DMS 273 (cell line): ENCODE measurements around the gene HBM.
A peak's percentile ranks its signal among the peaks of the same experiment; 100 is the strongest.
"Not testable (repeated sequence)": the region's sequence is repeated elsewhere in the genome, so short reads cannot be mapped to it uniquely, and the experiment has no call there.

Experiments
- DNase-seq: peaks from one replicate; lab custom pipeline; 2025; ENCODE audit not compliant: unreplicated experiment; lab: John Stamatoyannopoulos, UW

HBM gene

DNA sequence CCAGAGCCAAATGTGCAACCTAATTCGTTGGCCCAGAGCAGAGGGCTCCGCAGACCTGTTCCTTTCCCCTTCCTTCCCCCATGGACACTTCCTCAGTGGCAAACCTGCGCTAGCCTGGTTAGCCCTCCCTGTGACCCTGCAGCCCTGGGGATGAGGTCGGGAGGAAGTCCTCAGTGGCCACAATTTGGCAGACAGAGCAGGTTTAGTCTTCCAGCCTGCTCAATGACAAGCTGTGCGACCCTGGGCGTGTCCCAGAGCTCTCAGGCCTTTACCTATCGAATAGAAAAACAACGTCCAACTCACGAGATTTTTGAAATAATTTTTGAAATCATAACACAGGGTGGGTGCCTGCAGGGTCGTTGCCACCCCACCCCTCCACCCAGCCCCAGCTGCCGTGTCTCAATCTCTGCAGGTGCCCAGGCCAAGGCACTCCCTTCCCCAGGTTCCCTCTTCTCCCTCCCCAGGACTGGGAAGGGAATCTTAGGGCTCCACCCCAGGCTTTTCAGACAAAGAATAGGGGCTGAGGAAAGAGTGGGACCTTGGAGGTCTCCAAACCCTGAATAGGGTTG is 1.4 kb downstream of the HBM start:
- DNase-seq = no peak

DNA sequence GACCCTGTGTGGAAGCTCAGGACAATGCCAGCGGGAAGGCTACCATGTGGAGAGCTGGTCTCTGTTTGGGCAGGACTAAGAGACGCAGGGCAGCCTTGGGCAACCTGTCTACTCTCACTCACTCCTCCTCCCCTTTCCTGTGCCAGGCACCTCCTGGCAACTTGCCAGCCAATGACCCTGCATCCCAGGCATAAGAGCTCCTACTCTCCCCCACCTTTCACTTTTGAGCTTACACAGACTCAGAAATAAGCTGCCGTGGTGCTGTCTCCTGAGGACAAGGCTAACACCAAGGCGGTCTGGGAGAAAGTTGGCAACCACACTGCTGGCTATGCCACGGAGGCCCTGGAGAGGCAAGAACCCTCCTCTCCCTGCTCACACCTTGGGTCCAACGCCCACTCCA is 2.6 kb downstream of the HBM start:
- peak; percentile 60 for DNase-seq

DNA sequence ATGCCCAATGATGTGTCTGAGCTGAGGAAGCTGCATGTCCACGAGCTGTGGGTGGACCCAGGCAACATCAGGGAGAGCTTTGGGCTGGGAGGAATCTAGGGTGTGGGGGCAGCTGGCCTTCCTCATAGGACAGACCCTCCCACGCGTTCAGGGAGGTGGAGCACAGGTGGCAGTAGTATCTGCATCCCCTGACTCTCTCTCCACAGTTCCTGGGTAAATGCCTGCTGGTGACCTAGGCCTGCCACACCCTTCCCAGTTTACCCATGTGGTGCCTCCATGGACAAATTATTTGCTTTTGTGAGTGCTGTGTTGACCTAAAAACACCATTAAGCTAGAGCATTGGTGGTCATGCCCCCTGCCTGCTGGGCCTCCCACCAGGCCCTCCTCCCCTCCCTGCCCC is 3.2 kb downstream of the HBM start:
- DNase-seq = no peak

DNA sequence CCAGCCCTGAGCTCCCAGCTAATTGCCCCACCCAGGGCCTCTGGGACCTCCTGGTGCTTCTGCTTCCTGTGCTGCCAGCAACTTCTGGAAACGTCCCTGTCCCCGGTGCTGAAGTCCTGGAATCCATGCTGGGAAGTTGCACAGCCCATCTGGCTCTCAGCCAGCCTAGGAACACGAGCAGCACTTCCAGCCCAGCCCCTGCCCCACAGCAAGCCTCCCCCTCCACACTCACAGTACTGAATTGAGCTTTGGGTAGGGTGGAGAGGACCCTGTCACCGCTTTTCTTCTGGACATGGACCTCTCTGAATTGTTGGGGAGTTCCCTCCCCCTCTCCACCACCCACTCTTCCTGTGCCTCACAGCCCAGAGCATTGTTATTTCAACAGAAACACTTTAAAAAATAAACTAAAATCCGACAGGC is 4.3 kb downstream of the HBM start:
- not testable (repeated sequence) for DNase-seq

DNA sequence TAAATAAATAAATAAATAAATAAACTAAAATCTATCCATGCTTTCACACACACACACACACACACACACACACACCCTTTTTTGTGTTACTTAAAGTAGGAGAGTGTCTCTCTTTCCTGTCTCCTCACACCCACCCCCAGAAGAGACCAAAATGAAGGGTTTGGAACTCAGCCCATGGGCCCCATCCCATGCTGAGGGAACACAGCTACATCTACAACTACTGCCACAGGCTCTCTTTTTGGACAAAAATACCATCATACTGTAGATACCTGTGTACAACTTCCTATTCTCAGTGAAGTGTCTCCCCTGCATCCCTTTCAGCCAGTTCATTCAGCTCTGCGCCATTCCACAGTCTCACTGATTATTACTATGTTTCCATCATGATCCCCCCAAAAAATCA is 5.0 kb downstream of the HBM start:
- DNase-seq = no peak

DNA sequence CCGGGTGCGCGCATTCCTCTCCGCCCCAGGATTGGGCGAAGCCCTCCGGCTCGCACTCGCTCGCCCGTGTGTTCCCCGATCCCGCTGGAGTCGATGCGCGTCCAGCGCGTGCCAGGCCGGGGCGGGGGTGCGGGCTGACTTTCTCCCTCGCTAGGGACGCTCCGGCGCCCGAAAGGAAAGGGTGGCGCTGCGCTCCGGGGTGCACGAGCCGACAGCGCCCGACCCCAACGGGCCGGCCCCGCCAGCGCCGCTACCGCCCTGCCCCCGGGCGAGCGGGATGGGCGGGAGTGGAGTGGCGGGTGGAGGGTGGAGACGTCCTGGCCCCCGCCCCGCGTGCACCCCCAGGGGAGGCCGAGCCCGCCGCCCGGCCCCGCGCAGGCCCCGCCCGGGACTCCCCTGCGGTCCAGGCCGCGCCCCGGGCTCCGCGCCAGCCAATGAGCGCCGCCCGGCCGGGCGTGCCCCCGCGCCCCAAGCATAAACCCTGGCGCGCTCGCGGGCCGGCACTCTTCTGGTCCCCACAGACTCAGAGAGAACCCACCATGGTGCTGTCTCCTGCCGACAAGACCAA is 6.7 kb downstream of the HBM start, which contains the start of gene HBA2:
Gene HBA2 (plus strand): TSS at position 503 of the 568 bp plus-strand sequence. CDS start 37 bp downstream, at position 540.
- DNase-seq = not testable (repeated sequence)

DNA sequence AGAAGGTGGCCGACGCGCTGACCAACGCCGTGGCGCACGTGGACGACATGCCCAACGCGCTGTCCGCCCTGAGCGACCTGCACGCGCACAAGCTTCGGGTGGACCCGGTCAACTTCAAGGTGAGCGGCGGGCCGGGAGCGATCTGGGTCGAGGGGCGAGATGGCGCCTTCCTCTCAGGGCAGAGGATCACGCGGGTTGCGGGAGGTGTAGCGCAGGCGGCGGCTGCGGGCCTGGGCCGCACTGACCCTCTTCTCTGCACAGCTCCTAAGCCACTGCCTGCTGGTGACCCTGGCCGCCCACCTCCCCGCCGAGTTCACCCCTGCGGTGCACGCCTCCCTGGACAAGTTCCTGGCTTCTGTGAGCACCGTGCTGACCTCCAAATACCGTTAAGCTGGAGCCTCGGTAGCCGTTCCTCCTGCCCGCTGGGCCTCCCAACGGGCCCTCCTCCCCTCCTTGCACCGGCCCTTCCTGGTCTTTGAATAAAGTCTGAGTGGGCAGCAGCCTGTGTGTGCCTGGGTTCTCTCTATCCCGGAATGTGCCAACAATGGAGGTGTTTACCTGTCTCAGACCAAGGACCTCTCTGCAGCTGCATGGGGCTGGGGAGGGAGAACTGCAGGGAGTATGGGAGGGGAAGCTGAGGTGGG is 7.6 kb downstream of the HBM start:
- not testable (repeated sequence) for DNase-seq

DNA sequence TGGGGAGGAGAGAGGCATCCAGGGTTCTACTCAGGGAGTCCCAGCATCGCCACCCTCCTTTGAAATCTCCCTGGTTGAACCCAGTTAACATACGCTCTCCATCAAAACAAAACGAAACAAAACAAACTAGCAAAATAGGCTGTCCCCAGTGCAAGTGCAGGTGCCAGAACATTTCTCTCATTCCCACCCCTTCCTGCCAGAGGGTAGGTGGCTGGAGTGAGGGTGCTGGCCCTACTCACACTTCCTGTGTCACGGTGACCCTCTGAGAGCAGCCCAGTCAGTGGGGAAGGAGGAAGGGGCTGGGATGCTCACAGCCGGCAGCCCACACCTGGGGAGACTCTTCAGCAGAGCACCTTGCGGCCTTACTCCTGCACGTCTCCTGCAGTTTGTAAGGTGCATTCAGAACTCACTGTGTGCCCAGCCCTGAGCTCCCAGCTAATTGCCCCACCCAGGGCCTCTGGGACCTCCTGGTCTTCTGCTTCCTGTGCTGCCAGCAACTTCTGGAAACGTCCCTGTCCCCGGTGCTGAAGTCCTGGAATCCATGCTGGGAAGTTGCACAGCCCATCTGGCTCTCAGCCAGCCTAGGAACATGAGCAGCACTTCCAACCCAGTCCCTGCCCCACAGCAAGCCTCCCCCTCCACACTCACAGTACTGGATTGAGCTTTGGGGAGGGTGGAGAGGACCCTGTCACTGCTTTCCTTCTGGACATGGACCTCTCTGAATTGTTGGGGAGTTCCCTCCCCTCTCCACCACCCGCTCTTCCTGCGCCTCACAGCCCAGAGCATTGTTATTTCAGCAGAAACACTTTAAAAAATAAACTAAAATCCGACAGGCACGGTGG is 8.4 kb downstream of the HBM start:
- peak; percentile 52 for DNase-seq

DNA sequence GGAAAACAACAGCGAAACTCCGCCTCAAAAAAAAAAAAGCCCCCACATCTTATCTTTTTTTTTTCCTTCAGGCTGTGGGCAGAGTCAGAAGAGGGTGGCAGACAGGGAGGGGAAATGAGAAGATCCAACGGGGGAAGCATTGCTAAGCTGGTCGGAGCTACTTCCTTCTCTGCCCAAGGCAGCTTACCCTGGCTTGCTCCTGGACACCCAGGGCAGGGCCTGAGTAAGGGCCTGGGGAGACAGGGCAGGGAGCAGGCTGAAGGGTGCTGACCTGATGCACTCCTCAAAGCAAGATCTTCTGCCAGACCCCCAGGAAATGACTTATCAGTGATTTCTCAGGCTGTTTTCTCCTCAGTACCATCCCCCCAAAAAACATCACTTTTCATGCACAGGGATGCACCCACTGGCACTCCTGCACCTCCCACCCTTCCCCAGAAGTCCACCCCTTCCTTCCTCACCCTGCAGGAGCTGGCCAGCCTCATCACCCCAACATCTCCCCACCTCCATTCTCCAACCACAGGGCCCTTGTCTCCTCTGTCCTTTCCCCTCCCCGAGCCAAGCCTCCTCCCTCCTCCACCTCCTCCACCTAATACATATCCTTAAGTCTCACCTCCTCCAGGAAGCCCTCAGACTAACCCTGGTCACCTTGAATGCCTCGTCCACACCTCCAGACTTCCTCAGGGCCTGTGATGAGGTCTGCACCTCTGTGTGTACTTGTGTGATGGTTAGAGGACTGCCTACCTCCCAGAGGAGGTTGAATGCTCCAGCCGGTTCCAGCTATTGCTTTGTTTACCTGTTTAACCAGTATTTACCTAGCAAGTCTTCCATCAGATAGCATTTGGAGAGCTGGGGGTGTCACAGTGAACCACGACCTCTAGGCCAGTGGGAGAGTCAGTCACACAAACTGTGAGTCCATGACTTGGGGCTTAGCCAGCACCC is 9.5 kb downstream of the HBM start:
- DNase-seq = no peak

DNA sequence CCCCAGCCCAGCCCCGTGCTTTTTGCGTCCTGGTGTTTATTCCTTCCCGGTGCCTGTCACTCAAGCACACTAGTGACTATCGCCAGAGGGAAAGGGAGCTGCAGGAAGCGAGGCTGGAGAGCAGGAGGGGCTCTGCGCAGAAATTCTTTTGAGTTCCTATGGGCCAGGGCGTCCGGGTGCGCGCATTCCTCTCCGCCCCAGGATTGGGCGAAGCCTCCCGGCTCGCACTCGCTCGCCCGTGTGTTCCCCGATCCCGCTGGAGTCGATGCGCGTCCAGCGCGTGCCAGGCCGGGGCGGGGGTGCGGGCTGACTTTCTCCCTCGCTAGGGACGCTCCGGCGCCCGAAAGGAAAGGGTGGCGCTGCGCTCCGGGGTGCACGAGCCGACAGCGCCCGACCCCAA is 10.2 kb downstream of the HBM start:
- DNase-seq = not testable (repeated sequence)

DNA sequence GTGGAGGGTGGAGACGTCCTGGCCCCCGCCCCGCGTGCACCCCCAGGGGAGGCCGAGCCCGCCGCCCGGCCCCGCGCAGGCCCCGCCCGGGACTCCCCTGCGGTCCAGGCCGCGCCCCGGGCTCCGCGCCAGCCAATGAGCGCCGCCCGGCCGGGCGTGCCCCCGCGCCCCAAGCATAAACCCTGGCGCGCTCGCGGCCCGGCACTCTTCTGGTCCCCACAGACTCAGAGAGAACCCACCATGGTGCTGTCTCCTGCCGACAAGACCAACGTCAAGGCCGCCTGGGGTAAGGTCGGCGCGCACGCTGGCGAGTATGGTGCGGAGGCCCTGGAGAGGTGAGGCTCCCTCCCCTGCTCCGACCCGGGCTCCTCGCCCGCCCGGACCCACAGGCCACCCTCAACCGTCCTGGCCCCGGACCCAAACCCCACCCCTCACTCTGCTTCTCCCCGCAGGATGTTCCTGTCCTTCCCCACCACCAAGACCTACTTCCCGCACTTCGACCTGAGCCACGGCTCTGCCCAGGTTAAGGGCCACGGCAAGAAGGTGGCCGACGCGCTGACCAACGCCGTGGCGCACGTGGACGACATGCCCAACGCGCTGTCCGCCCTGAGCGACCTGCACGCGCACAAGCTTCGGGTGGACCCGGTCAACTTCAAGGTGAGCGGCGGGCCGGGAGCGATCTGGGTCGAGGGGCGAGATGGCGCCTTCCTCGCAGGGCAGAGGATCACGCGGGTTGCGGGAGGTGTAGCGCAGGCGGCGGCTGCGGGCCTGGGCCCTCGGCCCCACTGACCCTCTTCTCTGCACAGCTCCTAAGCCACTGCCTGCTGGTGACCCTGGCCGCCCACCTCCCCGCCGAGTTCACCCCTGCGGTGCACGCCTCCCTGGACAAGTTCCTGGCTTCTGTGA is 11.0 kb downstream of the HBM start, which contains the start of gene HBA1:
Gene HBA1 (plus strand): TSS at position 204 of the 906 bp plus-strand sequence. CDS start 37 bp downstream, at position 241.
- DNase-seq = not testable (repeated sequence)

DNA sequence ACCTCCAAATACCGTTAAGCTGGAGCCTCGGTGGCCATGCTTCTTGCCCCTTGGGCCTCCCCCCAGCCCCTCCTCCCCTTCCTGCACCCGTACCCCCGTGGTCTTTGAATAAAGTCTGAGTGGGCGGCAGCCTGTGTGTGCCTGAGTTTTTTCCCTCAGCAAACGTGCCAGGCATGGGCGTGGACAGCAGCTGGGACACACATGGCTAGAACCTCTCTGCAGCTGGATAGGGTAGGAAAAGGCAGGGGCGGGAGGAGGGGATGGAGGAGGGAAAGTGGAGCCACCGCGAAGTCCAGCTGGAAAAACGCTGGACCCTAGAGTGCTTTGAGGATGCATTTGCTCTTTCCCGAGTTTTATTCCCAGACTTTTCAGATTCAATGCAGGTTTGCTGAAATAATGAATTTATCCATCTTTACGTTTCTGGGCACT is 11.6 kb downstream of the HBM start:
- no peak for DNase-seq

DNA sequence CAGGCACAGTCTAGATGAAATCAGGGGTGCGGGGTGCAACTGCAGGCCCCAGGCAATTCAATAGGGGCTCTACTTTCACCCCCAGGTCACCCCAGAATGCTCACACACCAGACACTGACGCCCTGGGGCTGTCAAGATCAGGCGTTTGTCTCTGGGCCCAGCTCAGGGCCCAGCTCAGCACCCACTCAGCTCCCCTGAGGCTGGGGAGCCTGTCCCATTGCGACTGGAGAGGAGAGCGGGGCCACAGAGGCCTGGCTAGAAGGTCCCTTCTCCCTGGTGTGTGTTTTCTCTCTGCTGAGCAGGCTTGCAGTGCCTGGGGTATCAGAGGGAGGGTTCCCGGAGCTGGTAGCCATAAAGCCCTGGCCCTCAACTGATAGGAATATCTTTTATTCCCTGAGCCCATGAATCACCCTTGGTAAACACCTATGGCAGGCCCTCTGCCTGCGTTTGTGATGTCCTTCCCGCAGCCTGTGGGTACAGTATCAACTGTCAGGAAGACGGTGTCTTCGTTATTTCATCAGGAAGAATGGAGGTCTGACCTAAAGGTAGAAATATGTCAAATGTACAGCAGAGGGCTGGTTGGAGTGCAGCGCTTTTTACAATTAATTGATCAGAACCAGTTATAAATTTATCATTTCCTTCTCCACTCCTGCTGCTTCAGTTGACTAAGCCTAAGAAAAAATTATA is 12.3 kb downstream of the HBM start:
- no peak for DNase-seq

DNA sequence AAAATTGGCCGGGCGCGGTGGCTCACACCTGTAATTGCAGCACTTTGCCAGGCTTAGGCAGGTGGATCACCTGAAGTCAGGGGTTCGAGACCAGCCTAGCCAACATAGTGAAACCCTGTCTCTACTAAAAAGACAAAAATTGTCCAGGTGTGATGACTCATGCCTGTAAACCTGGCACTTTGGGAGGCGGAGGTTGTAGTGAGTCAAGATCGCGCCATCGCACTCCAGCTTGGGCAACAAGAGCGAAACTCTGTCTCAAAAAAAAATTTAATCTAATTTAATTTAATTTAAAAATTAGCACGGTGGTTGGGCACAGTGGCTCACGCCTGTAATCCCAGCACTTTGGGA is 12.9 kb downstream of the HBM start:
- no peak for DNase-seq

DNA sequence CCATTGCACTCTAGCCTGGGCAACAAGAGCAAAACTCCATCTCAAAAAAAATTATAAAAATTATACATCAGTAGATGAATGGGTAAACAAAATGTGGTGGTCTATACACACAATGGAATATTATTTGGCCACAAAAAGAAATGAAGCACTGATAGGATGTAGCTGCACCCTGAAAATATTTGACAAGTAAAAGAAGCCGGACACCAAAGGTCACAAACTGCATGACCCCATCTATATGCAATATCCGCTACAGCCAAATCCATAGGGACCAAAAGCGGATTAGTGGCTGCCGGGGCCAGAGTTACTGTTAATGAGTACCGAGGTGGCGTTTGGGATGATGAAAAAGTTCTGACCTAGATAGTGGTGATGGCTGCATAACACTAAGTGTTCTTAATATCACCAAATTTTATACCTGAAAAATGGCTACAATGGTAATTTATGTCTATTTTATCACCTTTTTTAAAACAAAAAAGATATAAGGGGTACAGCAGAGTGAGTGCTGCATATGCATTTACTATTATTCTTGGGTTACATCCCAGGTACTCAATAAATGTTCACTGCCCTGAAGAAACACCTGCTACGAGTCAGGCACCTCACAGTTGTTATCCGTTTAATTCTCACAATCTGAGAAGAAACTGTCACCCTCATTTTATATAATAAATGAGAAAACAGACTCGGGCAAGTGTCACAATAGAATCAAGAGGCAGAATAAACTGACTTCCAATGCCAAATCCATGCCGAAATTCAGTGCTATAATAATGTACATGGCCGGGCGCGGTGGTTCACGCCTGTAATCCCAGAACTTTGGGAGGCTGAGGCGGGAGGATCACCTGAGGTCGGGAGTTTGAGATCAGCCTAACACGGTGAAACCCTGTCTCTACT is 13.7 kb downstream of the HBM start:
- DNase-seq = no peak

DNA sequence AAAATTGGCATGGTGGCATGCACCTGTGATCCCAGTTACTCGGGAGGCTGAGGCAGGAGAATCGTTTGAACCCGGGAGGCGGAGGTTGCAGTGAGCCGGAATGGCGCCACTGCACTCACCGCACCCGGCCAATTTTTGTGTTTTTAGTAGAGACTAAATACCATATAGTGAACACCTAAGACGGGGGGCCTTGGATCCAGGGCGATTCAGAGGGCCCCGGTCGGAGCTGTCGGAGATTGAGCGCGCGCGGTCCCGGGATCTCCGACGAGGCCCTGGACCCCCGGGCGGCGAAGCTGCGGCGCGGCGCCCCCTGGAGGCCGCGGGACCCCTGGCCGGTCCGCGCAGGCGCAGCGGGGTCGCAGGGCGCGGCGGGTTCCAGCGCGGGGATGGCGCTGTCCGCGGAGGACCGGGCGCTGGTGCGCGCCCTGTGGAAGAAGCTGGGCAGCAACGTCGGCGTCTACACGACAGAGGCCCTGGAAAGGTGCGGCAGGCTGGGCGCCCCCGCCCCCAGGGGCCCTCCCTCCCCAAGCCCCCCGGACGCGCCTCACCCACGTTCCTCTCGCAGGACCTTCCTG is 14.4 kb downstream of the HBM start, which contains the start of gene HBQ1:
Gene HBQ1 (plus strand): TSS at position 359 of the 575 bp plus-strand sequence. CDS start 28 bp downstream, at position 387.
- peak; percentile 78 for DNase-seq
